GM18520 (cell line): ENCODE measurements around the gene TIMM22.

Source experiments
- ATAC-seq: cut with Tn5 transposase; IDR thresholded peaks from one replicate; pipeline ENCODE4 v1.9.1; 2021; ENCODE audit not compliant: unreplicated experiment

Gene TIMM22

GRCh38 chr17:1001640-1002411 lies 4.9 kb downstream of the TIMM22 start:
- ATAC-seq: no peak

- no peak for ATAC-seq
Observed at GRCh38 chr17:1002412-1002753, 5.5 kb downstream of the TIMM22 start.

GRCh38 chr17:1002771-1003555 lies 6.0 kb downstream of the TIMM22 start:
- ATAC-seq: no peak

GRCh38 chr17:1003633-1003971 lies 6.7 kb downstream of the TIMM22 start:
- no peak for ATAC-seq

GRCh38 chr17:1003972-1004768 lies 7.2 kb downstream of the TIMM22 start:
- no peak for ATAC-seq

- ATAC-seq: no peak
Observed at GRCh38 chr17:1004769-1005295, 7.9 kb downstream of the TIMM22 start.

GRCh38 chr17:1005361-1005946 lies 8.5 kb downstream of the TIMM22 start:
- no peak for ATAC-seq

- ATAC-seq: no peak
Observed at GRCh38 chr17:1006054-1006453, 9.1 kb downstream of the TIMM22 start.

GRCh38 chr17:1007310-1008007 lies 10.5 kb downstream of the TIMM22 start:
- no peak for ATAC-seq

- ATAC-seq: no peak
Observed at GRCh38 chr17:1008008-1008761, 11.3 kb downstream of the TIMM22 start.

GRCh38 chr17:1009229-1010085 lies 12.5 kb downstream of the TIMM22 start:
- no peak for ATAC-seq

GRCh38 chr17:1010086-1010450 lies 13.1 kb downstream of the TIMM22 start:
- ATAC-seq: no peak

GRCh38 chr17:1010586-1010985 lies 13.7 kb downstream of the TIMM22 start:
- no peak for ATAC-seq

- no peak for ATAC-seq
Observed at GRCh38 chr17:1011138-1011537, 14.2 kb downstream of the TIMM22 start.

GRCh38 chr17:1011760-1012735 lies 15.1 kb downstream of the TIMM22 start:
- no peak for ATAC-seq

- no peak for ATAC-seq
Observed at GRCh38 chr17:1012823-1013728, 16.1 kb downstream of the TIMM22 start.

- ATAC-seq: no peak
Observed at GRCh38 chr17:1013729-1014090, 16.8 kb downstream of the TIMM22 start.
